Activated CD4-positive, CD25-positive, alpha-beta regulatory T cell treated with anti-CD3 and anti-CD28 coated beads, Interleukin-2, amount 50 U/mL, for 72 hours (primary cell): Measurements from ENCODE around the gene TP53TG5.

Source experiments
- DNase-seq: peaks from one replicate; pipeline ENCODE4 v3.0.0; 2021

TP53TG5 gene

DNA sequence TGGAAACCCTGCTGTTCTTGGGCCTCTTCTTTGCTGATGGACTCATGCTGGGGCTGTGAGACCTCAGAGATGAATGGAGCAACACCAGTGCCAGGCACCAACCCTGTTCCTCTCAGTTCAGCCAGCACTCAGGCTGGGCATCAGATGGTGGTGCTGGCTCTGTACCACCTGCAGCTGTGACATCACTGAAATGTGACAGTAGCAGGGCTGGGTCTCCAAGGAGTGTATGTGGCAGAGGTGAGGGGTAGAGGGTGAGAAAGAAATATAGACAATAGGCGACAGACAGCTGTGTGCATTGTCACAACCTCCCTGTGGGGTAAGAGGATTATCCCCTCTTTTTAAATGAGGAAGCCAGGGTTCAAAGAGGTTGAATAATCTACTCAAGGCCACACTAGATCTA lies at the start of gene TP53TG5:
TP53TG5 (minus strand) TSS at position 135 of the 400 bp plus-strand sequence; CDS start at position 46, 89 bp downstream.
- no peak for DNase-seq

DNA sequence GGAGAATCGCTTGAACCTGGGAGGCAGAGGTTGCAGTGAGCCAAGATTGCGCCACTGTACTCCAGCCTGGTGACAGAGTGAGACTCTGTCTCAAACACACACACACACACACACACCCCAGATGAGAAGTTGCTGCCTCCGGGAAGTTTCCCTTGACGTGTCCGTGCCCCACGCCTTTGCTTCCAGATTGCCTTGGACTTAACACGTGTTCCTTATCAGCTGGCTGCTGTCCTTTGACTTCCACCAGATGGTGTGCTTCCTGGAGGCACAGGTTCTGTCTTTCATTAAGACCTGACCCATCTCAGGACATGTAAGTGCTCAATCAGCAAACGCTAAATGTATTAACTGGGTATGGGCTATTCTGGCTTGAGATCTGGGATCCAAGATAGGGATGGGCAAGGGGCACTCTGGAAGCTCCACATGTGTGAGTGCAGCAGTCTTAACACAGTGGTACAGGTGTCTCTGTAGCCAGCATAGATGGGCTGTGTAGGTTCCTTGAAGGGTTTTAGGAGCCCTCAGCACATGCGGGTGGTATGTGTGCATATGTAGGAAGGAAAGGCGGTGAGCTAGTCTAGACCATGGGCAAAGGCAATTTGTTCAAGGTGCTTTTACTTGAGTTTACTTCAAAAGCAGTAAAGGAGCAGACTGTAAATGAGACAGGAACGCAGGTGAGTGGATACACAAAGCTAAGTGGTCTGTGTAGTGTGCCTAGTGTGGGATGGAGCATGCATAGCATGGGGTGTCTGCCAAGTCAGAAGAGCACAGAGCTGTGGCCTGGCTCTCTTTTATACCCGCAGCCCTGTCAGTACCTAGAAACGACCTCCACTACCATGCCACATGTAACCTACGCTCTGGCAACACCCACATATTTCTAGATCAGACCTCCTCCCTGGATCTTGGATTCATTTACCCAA lies 49.4 kb upstream of the TP53TG5 start:
- no peak for DNase-seq

DNA sequence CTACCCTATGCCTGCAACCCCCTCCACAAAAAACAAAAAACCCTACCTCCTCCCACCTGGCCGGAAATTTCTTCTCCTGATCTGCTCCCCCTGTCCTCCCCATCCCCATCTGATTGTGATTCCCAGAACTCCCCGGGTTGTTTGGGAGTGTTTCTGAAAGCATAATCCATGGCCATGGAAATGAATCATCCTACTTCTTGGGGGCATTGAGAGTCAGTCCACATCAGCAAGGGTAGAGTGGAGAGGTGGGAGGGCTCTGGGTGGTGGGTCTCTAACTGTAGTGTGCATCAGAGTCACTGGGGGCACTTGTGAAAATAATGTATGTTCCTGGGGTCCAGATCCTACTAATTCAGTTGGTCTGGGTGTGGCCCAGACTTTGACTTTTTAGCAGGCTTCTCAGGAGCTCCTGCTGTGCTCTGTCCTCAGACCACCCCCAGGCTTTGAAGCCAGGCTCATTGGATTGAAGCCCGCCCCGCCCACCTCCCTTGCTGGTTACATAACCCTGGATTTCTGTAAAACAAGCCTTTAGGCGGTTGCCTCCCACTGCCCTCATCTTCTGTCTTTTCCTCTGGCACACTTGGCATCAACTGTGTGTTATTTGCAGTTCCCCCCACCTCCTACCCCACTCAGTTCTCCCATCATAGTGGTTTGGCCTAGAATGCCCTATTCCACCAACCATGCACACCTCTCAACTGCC lies 48.3 kb upstream of the TP53TG5 start:
- DNase-seq, result no peak

DNA sequence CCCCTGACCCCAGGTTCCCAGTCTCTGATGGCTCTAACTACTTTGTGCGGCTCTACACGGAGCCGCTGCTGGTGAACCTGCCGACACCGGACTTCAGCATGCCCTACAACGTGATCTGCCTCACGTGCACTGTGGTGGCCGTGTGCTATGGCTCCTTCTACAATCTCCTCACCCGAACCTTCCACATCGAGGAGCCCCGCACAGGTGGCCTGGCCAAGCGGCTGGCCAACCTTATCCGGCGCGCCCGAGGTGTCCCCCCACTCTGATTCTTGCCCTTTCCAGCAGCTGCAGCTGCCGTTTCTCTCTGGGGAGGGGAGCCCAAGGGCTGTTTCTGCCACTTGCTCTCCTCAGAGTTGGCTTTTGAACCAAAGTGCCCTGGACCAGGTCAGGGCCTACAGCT lies 47.4 kb upstream of the TP53TG5 start:
- no peak for DNase-seq

DNA sequence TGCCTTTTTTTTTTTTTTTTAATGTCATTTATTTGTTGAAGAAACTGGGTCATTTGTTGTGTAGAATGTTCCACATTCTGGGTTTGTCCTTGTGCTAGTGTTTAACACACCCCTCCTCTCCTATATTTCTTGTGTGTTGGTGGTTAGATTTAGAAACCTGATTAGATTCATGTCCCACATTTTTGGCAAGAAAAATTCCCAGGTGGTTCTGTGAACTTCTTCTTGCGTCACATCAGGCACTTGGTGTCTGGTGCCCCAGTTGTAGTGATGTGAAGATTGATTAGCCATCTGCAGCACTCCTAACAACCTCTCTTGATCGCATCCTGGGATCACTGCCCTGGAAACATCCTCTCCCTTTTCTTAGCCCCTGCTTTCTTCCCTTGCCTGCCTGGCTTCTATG lies 45.6 kb upstream of the TP53TG5 start:
- DNase-seq, result no peak

DNA sequence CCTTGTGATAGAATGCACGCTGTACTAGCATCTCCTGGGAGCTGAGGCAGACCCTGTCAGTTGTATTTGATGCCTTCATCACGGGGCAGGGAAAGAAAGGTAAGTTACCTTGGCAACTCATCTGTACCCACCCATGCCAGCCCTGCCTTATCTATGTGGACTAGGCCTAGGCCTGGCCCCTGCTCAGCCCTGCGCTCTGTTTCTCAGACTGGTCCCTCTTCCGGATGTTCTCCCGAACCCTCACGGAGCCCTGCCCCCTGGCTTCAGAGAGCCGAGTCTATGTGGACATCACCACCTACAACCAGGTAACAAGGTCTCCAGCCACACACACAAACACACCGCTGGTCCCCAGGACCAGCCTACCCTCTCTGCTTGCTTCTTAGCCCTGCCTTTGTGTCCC lies 42.0 kb upstream of the TP53TG5 start:
- no peak for DNase-seq

DNA sequence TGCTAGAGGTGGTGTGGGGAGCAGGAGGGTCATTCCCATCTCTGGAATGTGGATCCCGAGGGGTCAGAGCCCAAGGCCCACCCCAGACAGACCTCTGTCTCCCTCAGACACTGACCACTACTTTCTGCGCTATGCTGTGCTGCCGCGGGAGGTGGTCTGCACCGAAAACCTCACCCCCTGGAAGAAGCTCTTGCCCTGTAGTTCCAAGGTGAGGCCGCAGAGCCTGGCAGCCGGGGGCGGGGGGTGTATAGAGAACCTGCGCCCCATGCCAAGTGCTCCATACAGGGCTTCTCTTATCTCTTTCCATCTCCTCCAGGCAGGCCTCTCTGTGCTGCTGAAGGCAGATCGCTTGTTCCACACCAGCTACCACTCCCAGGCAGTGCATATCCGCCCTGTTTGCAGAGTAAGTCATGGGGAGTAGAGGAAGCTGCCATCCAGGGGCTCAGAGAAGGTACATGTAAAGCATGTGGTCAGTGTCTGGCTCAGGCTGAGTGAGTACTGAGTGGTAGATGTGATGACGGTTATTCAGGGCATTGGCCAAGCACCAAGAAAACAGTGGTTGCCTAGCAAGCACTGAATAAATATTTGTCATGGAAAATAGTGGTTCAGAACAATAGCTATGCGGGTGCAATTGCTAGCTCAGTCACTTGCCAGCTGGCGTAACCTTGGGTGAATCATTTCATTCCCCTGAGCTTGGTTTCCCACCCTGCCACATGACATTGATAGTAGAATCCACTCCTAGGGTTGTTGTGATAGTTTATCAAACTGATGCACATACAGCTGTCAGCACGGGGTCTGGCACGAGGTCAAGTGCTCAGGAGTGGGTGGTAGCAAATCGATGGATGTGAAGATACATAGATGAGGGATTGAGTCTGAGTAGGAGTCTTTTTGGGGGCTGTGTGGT lies 41.3 kb upstream of the TP53TG5 start:
- DNase-seq, result no peak

DNA sequence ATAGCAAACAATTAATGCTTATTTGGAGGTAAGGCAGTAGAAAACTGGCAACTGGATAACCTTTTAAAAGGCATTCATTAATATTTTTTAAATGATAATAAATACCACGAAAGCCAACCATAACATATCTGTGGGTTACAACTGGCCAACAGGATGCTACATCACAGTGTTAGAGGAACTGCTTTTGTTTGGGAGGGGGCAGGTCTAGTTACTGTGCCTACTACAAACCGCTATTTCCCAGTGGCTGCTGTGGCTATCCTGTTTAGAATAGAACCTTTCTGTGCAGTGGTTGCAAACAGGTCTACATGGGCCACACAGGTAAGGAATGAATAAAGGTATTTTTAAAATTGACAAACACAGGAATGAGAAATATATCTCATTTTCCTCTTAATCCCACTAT lies 38.8 kb upstream of the TP53TG5 start:
- no peak for DNase-seq

DNA sequence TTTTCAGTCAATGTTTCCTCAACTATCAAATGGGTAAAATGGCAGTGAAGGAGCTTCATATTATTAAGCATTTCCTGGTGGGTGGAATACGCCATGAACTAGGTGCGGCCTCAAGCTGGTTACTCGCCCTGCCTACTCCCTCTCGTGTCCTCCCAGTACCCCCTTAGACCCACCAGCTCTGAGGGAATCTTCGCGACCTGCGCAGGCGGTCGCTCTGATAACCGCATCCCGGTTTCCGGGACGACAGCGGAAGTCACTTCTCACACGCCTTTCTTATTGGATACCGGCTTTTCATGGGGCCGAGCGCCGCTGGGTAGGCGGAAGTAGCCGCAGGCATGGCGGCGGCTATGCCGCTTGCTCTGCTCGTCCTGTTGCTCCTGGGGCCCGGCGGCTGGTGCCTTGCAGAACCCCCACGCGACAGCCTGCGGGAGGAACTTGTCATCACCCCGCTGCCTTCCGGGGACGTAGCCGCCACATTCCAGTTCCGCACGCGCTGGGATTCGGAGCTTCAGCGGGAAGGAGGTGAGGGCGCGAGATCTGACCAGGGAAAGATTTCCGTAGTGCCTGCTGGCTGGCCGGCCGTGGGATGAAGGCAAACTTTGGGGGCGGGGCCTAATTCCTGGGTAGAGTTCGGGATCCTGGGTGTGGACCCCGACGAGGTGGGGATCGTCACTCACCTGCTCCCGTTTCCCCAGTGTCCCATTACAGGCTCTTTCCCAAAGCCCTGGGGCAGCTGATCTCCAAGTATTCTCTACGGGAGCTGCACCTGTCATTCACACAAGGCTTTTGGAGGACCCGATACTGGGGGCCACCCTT lies 37.9 kb upstream of the TP53TG5 start, which contains the start of gene PIGT:
PIGT (plus strand) TSS at position 320 of the 816 bp plus-strand sequence; CDS start at position 336, 16 bp downstream.
- peak; percentile 82 for DNase-seq

DNA sequence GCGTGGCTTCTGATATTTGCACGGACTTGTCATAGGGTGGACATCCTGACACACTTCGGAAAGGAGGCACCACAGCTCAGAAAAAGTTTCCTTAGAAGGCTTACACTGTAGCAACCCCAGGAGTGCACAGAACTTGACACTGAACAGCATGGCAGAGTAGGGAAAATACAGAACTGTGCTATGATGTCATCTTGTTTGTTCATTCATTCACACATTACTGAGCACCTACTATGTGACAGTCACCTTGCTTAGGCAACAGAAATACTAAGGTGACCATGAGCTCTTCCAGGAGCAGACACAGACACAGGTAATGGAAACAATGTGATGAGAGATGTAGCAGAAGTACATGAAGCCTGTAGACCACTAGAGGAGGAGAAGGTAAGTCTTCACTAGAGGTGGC lies 35.4 kb upstream of the TP53TG5 start:
- DNase-seq, result no peak

DNA sequence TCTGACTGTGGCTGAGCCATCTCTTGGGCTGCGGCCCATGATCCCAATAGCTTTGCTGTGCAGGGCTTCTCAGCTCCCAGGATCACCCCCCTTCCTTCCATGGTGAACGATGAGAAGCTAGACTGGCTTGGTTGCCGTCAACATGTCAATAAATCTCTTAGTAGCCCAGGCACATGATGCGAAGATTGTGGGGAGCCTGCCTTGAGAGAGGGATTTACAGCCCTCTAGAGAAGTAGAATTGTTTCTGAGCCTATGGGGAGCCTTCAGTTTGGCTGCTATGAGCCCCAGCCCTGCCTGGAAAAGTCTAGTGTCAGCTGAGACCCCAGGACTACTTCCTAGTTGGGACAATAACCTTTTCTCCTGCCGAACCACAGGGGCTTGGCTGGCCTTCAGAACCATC lies 34.5 kb upstream of the TP53TG5 start:
- DNase-seq, result no peak

DNA sequence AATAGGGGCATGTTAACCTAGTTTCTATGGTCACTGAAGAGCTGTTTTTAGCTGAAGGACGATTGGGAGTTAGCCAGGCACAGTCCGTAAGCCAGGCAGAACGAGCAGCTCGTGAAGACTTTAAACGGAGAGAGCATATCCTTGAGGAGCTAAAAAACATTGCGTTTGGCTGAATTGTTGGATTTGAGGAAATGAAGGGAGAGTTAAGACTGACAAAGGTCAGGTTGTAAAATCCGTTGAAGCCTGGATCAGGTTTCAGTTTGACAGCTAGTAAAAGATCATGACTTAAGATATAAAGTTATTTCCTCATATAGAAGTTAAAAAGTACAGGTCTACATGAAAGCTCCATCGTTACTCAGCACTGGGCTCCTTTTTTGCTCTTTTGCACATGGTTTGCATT lies 32.8 kb upstream of the TP53TG5 start:
- DNase-seq, result no peak

DNA sequence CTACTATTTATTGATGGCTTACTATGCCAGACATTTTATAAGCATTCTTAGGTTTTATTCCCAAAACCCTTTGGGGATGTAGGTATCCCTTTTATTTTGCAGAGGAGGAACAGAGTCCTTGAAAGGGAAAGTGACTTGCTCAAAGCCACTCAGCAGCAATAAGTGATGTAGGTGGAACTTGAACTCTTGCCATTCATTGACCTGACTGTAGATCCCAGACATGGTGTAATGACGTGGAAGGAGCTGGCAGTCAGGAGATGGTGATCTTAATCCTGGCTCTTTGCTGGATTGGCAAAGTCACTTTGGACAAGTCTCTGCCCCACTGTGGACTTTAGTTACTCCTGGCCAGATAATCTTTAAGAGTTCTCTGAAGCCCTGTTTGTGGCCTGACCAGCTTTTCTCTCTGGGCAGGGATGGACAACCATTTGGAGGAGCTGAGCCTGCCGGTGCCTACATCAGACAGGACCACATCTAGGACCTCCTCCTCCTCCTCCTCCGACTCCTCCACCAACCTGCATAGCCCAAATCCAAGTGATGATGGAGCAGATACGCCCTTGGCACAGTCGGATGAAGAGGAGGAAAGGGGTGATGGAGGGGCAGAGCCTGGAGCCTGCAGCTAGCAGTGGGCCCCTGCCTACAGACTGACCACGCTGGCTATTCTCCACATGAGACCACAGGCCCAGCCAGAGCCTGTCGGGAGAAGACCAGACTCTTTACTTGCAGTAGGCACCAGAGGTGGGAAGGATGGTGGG lies 31.6 kb upstream of the TP53TG5 start:
- no peak for DNase-seq

DNA sequence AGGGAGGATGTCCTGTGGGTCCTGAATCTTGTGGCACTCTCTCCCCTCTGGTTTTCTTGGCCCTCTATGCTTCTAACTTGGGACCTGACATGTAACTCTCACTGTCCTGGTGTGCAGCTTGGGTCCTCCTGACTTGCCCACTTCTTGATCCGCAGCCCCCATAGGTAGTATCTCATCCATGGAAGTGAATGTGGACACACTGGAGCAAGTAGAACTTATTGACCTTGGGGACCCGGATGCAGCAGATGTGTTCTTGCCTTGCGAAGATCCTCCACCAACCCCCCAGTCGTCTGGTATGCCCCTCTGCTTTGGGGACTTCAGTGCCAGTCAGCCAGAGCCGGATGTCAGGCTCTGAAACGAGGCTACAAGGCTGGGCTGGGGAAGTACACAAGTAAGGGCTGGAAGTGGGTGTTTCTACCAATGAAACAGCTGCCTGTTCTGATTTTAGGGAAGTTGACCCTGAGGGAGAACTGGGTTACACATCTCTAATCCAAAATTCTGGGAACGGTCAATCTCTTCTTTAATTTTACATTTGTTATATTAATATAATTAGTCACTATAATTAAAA lies 30.6 kb upstream of the TP53TG5 start:
- DNase-seq, result no peak

DNA sequence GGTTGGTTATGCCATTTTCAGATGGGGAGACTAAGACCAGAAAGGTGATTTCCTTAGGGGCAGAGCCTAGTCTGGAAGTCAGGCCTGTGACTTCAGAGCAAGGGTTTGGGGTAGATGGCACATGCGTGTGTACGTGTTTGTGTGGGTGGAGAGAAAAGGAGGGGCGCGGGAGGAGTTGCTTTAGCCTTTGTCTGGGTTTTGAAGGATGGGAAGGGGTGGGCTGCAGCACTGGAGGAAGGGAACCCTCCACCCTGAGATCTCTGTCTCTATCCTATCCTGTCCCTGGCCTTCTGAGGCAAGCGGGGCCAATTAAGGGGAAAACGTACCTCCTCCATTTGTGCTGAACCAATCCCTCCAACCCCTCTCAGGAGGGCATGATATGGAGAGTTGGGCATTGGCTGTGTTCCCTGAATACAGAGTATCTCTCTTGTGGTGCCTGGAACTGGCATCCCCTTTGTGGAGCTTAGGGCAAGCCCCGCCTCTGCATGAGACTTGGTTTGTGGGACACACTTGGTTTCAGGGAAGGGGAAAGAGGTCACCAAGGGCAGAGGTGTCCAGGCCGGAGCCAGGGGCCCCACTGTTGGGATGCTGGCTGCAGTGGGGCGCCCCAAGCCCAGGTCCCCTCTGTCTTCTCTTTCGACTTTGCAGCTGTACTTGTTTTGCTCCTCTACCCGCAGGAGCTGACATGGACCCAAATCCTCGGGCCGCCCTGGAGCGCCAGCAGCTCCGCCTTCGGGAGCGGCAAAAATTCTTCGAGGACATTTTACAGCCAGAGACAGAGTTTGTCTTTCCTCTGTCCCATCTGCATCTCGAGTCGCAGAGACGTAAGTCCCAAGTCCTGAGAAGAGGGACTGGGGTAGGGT lies 29.9 kb upstream of the TP53TG5 start, which contains the start of gene DBNDD2:
DBNDD2 (plus strand) TSS at position 507 of the 863 bp plus-strand sequence; CDS start at position 686, 179 bp downstream.
- no peak for DNase-seq

DNA sequence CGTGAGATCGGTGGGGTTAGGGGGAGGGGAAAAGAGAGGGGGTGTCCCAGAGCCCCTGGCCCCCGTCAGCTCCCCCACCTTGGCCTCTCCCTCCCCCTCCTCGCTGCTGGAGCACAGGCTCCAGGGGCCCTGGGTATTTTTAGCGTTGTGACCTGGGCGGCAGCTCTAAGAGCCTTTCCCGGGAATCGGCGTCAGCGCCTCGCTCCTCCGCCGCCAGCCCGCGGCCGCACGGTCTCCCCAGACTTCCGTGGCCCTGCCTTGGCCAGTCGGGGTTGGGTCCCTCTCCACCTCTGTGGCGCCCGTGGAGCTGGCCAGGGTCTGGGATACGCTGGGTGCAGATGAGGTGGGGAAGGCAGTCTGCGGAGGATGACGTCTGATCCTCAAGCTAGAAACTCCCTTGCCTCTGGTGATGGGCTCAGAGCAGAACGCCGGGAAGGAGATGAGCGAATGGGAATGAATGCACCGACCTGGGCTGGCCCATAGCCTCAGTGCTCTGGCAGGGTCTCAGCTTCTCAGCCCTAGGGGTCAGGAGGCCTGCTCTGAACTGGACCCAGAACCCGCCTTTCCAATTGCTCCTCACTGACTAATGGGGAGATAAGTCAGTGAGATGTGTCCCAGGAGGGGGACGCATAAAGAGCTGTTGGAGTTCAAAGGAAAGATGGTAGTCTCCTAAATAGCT lies 29.1 kb upstream of the TP53TG5 start:
- DNase-seq, result no peak

DNA sequence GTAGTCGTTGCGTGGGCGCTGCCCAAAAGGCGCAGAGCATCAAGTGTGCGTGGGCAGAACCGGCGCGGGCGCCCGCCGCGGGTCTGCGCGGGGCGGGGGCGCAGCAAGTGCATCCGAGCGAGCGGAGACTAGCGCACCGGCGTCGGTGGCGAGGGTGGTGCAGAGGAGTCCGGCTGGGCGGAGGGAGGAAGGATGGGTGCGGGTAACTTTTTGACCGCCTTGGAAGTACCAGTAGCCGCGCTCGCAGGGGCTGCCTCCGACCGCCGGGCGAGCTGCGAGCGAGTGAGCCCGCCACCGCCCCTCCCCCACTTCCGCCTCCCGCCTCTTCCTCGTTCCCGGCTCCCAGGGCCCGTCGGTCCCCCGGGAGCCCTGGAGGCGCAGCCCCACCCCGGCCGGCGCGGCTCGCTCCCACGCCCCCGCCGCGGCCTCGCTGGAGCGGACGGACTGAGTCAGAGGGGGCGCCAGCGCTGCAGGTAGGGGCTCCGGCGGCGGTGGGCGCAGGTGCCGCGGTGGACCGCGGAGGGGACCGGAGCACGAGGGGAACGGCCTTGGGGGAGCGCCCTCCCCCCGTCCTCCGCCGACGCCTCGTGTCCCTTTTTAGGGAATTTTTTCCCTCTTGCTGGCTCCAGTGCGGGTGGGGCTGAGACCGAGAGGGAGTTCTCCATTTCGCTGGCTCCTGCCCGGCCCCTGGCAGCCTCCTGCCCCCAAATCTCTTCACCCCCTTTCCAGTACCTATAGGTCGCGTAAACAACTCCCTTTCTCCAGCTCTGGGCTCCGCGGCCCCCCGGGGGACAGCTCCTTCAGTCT lies 28.3 kb upstream of the TP53TG5 start:
- peak; percentile 52 for DNase-seq

DNA sequence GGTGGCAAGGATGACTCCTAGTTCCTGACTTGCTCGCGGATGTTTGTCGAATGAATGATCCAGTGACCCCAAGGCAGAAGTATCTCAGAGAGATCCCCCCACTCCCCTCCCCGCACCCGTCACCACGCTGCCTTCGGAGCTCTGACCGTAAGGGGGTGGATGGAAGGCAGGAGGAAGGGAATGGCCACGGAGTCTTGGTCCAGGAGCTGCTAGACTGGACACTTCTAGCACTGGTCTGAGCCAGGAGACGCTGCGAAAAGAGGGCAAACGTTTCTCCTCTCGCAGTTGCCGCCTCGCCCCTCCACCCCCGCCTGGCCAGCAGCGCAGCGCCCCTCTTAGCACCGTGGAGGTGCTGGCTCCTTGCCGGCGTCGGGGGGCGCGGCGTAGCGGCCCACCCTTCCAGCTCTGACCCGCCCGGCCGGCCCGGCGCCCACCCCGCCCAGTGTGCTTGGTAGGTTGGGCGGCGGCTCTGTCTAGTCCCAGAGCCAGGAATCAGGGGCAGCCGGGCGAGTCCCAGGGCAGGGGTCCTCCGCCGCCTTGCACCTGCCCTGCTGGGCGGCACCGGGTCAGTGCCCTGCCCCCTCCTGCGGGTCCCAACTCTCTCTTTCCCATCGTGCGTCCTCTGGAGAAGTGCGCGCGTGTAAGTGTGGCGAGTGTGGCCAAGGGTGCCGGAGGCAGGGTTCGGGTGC lies 27.6 kb upstream of the TP53TG5 start:
- DNase-seq, result no peak
